OCI-LY7 (cell line): Measurements from ENCODE around the gene RBM38.

Experiments used
- EZH2phosphoT487 ChIP-seq: fragments of 200-600 bp; sonication (generic); IDR thresholded peaks from 2 replicates; pipeline ENCODE4 v1.6.1; 2018; ENCODE audit warnings: low read depth, borderline replicate concordance, mild to moderate bottlenecking, mixed run types, antibody characterized with exemption, low read length, moderate library complexity, mixed read lengths
- TF ChIP-seq, protein P1 (sequence below): fragments of 200-600 bp; sonication (generic); conservative IDR thresholded peaks from 2 replicates; pipeline ENCODE4 v1.5.1; 2014; ENCODE audit warnings: mild to moderate bottlenecking, antibody characterized with exemption, low read length, moderate library complexity, mixed read lengths

- TF ChIP-seq, protein P1, sequence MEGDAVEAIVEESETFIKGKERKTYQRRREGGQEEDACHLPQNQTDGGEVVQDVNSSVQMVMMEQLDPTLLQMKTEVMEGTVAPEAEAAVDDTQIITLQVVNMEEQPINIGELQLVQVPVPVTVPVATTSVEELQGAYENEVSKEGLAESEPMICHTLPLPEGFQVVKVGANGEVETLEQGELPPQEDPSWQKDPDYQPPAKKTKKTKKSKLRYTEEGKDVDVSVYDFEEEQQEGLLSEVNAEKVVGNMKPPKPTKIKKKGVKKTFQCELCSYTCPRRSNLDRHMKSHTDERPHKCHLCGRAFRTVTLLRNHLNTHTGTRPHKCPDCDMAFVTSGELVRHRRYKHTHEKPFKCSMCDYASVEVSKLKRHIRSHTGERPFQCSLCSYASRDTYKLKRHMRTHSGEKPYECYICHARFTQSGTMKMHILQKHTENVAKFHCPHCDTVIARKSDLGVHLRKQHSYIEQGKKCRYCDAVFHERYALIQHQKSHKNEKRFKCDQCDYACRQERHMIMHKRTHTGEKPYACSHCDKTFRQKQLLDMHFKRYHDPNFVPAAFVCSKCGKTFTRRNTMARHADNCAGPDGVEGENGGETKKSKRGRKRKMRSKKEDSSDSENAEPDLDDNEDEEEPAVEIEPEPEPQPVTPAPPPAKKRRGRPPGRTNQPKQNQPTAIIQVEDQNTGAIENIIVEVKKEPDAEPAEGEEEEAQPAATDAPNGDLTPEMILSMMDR: no peak
- no peak for TF ChIP-seq EZH2phosphoT487
Measured at GRCh38 chr20:57412347-57413029, 21.3 kb downstream of the RBM38 start.
